Neural cell (in vitro differentiated cells): ENCODE data around the gene CIITA. TPM values are rescaled to one million over a fixed set of nuclear protein-coding genes. Genes with fewer than 3 reads are reported as not detected.

Source experiments
- H2AFZ ChIP-seq: fragments of 200-600, 300-800 bp; sonication (generic), shearing (Covaris generic); 2 replicates; pipeline ENCODE4 v1.6.0; 2014; ENCODE audit warnings: low read depth, mild to moderate bottlenecking, antibody characterized with exemption, low read length, moderate library complexity
- H3F3A ChIP-seq: fragments of 200-600 bp; shearing (Covaris generic); 2 replicates; pipeline ENCODE4 v1.6.1; 2016; ENCODE audit warnings: mild to moderate bottlenecking, moderate library complexity, mixed read lengths, antibody characterized with exemption, low read length; ENCODE audit not compliant: insufficient read depth, poor library complexity, severe bottlenecking
- H3K27ac ChIP-seq: fragments of 200-600, 300-800 bp; sonication (generic), shearing (Covaris generic); 2 replicates; pipeline ENCODE4 v1.5.1; 2014; ENCODE audit warnings: mild to moderate bottlenecking, low read length, moderate library complexity
- H3K27me3 ChIP-seq: fragments of 300-800, 200-600 bp; sonication (generic), shearing (Covaris generic); 2 replicates; pipeline ENCODE4 v1.6.0; 2014; ENCODE audit warnings: mild to moderate bottlenecking, low read depth, low read length, moderate library complexity; ENCODE audit not compliant: insufficient read depth
- H3K36me3 ChIP-seq: fragments of 300-800, 200-600 bp; sonication (generic), shearing (Covaris generic); 2 replicates; pipeline ENCODE4 v1.5.1; 2014; ENCODE audit warnings: mild to moderate bottlenecking, antibody characterized with exemption, low read length, moderate library complexity; ENCODE audit not compliant: insufficient read depth
- H3K4me2 ChIP-seq: fragments of 300-800, 200-600 bp; sonication (generic), shearing (Covaris generic); 2 replicates; pipeline ENCODE4 v1.6.0; 2014; ENCODE audit warnings: mild to moderate bottlenecking, low read length
- H3K4me3 ChIP-seq: fragments of 300-800, 200-600 bp; sonication (generic), shearing (Covaris generic); 2 replicates; pipeline ENCODE4 v1.5.1; 2014; ENCODE audit warnings: mild to moderate bottlenecking, low read length, moderate library complexity
- H3K79me2 ChIP-seq: fragments of 200-600 bp; shearing (Covaris generic); replicated peaks from 2 replicates; pipeline ENCODE4 v1.6.0; 2014; ENCODE audit warnings: mild to moderate bottlenecking, low read length, moderate library complexity; ENCODE audit not compliant: insufficient read depth
- H3K9ac ChIP-seq: fragments of 300-800, 200-600 bp; sonication (generic), shearing (Covaris generic); 2 replicates; pipeline ENCODE4 v1.6.1; 2016; ENCODE audit warnings: mild to moderate bottlenecking, low read length, mixed read lengths
- H3K9me2 ChIP-seq: fragments of 200-600 bp; shearing (Covaris generic); 2 replicates; pipeline ENCODE4 v1.6.1; 2016; ENCODE audit warnings: mild to moderate bottlenecking, low read length, mixed read lengths; ENCODE audit not compliant: insufficient read depth
- H3K9me3 ChIP-seq: fragments of 200-600, 300-800 bp; sonication (generic), shearing (Covaris generic); 2 replicates; pipeline ENCODE4 v1.6.1; 2016; ENCODE audit warnings: mild to moderate bottlenecking, mixed run types, low read length, moderate library complexity, mixed read lengths
- H4K20me1 ChIP-seq: fragments of 200-600 bp; shearing (Covaris generic); 2 replicates; pipeline ENCODE4 v1.6.1; 2016; ENCODE audit warnings: mild to moderate bottlenecking, mixed run types; ENCODE audit not compliant: insufficient read depth
- EP300 ChIP-seq: fragments of 450-650 bp; conservative IDR thresholded peaks from 2 replicates; pipeline ENCODE4 v1.6.1; 2014; ENCODE audit warnings: antibody characterized with exemption, mild to moderate bottlenecking, moderate library complexity; ENCODE audit not compliant: poor library complexity, severe bottlenecking
- EZH2 ChIP-seq: fragments of 200-600, 300-800 bp; shearing (Covaris generic), sonication (generic); IDR thresholded peaks from 2 replicates; pipeline ENCODE4 v1.6.1; 2014; ENCODE audit warnings: antibody characterized with exemption, low read length, borderline replicate concordance, mild to moderate bottlenecking; ENCODE audit not compliant: insufficient read depth, poor library complexity, severe bottlenecking
- MXI1 ChIP-seq: fragments of 450-650 bp; conservative IDR thresholded peaks from 2 replicates; pipeline ENCODE4 v1.6.1; 2014; ENCODE audit warnings: antibody characterized with exemption, mild to moderate bottlenecking; ENCODE audit not compliant: poor library complexity, severe bottlenecking
- POLR2AphosphoS5 ChIP-seq: IDR thresholded peaks from 2 replicates; pipeline ENCODE4 v1.6.1; 2012
- RAD21 ChIP-seq: fragments of 450-650 bp; conservative IDR thresholded peaks from 2 replicates; pipeline ENCODE4 v1.6.1; 2014; ENCODE audit warnings: antibody characterized with exemption, mild to moderate bottlenecking, moderate library complexity
- SMC3 ChIP-seq: fragments of 450-650 bp; conservative IDR thresholded peaks from 2 replicates; pipeline ENCODE4 v1.6.1; 2014; ENCODE audit warnings: antibody characterized with exemption, mild to moderate bottlenecking, moderate library complexity; ENCODE audit not compliant: poor library complexity
- TAF1 ChIP-seq: IDR thresholded peaks from 2 replicates; pipeline ENCODE4 v1.6.1; 2012; ENCODE audit warnings: low read depth
- polyA plus RNA-seq: library from polyadenylated mRNA; depleted of rRNA; stranded (reverse); fragments of >200 nt; gene quantifications from 2 replicates; pipeline ENCODE4 v1.2.3, GENCODE V29; 2014
- TF ChIP-seq, protein P1 (sequence below): fragments of 450-650 bp; IDR thresholded peaks from 2 replicates; pipeline ENCODE4 v1.5.1; 2014; ENCODE audit warnings: antibody characterized with exemption, mild to moderate bottlenecking, moderate library complexity; ENCODE audit not compliant: poor library complexity, severe bottlenecking
- TF ChIP-seq, protein P2 (sequence below): IDR thresholded peaks from 2 replicates; pipeline ENCODE4 v1.6.1; 2012; ENCODE audit warnings: borderline replicate concordance

Gene CIITA
- polyA plus RNA-seq, 1 donor from 2014 or later: not detected

DNA sequence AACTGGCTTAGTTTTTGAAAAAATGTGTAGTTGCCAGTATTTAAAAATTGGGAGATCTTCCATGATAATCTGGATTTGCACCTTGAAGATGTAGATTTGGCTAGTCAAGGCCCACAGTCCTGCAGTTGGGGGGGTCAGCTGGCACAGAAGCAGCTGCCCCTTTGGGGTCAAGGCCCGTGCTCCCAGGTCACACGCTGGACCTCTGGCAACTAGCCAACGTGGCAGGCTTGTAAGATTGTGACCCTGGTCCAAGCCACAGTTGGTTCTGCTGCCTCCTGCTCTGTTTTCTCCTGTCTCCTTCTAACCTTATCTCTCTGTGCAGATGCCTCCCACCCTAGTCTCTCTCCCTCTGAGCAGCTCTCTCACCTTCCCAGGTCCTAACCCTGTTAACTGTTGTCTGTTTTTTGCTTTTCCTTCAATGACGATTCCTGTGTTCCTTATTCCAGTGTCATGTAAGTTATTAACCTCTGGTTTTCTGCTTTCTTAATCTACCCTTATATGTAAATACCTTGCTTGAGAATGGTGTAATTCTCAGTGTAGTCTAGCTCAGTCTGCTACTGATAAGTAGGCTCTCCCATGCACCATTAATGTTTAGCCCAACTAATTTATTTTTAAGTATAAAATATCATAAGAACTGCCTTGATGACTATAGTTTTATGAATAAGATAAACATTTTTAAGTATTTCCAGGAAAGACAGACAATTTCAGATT lies 95.3 kb downstream of the CIITA start:
- H3K9me2 ChIP-seq: no peaks in the 10 kb centered on the region
- H3K27ac ChIP-seq: no peak overlapping the region
- H3K4me3 ChIP-seq: no peak overlapping the region
- H3K9me3 ChIP-seq: no peaks in the 10 kb centered on the region
- no peaks in the 10 kb centered on the region for H3F3A ChIP-seq
- peaks cover 4% of the 10 kb centered on the region for H3K36me3 ChIP-seq
- H3K27me3 ChIP-seq: no peaks in the 10 kb centered on the region
- H3K9ac ChIP-seq: no peak overlapping the region
- no peaks in the 10 kb centered on the region for H3K79me2 ChIP-seq
- TF ChIP-seq, protein P1, sequence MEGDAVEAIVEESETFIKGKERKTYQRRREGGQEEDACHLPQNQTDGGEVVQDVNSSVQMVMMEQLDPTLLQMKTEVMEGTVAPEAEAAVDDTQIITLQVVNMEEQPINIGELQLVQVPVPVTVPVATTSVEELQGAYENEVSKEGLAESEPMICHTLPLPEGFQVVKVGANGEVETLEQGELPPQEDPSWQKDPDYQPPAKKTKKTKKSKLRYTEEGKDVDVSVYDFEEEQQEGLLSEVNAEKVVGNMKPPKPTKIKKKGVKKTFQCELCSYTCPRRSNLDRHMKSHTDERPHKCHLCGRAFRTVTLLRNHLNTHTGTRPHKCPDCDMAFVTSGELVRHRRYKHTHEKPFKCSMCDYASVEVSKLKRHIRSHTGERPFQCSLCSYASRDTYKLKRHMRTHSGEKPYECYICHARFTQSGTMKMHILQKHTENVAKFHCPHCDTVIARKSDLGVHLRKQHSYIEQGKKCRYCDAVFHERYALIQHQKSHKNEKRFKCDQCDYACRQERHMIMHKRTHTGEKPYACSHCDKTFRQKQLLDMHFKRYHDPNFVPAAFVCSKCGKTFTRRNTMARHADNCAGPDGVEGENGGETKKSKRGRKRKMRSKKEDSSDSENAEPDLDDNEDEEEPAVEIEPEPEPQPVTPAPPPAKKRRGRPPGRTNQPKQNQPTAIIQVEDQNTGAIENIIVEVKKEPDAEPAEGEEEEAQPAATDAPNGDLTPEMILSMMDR: no peak
- no peak for TF ChIP-seq RAD21
- TF ChIP-seq MXI1: no peak
- TF ChIP-seq SMC3: no peak
- no peak for TF ChIP-seq EZH2
- TF ChIP-seq POLR2AphosphoS5: no peak
- TF ChIP-seq, protein P2, sequence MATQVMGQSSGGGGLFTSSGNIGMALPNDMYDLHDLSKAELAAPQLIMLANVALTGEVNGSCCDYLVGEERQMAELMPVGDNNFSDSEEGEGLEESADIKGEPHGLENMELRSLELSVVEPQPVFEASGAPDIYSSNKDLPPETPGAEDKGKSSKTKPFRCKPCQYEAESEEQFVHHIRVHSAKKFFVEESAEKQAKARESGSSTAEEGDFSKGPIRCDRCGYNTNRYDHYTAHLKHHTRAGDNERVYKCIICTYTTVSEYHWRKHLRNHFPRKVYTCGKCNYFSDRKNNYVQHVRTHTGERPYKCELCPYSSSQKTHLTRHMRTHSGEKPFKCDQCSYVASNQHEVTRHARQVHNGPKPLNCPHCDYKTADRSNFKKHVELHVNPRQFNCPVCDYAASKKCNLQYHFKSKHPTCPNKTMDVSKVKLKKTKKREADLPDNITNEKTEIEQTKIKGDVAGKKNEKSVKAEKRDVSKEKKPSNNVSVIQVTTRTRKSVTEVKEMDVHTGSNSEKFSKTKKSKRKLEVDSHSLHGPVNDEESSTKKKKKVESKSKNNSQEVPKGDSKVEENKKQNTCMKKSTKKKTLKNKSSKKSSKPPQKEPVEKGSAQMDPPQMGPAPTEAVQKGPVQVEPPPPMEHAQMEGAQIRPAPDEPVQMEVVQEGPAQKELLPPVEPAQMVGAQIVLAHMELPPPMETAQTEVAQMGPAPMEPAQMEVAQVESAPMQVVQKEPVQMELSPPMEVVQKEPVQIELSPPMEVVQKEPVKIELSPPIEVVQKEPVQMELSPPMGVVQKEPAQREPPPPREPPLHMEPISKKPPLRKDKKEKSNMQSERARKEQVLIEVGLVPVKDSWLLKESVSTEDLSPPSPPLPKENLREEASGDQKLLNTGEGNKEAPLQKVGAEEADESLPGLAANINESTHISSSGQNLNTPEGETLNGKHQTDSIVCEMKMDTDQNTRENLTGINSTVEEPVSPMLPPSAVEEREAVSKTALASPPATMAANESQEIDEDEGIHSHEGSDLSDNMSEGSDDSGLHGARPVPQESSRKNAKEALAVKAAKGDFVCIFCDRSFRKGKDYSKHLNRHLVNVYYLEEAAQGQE: no peak
- TF ChIP-seq EP300: no peak
- no peak for TF ChIP-seq TAF1
- no peak overlapping the region for H2AFZ ChIP-seq
- no peaks in the 10 kb centered on the region for H4K20me1 ChIP-seq
- H3K4me2 ChIP-seq: no peak overlapping the region

DNA sequence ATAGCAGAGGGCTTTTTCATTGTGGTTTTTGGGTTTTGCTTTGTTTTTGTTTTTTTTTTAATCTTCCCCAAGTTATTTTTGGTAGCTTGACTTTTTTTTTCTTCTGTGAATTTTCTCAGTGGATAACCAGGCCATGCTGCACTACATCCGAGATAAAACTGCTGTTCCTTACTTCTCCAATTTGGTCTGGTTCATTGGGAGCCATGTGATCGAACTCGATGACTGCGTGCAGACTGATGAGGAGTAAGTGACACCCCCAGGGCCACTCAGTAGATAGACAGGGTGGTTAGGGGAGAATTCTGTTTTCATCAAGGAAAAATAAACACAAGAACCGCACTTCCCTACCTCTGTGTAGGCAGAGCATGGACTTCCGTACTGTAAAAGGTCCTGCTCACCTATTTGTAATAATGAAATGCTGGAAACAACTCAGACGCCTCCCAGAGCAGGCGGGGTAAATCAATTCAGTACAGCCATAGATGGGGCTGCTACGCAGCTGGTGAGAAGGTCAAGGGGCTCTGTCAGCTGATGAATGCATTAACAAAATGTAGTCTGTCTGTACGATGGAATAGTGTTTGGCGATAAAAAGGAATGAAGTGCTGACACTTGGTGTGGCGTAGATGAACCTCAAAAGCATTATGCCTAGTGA lies 95.9 kb downstream of the CIITA start:
- Histone ChIP-seq H4K20me1 (no peaks in the 10 kb centered on the region), H3F3A (no peaks in the 10 kb centered on the region), H3K9ac (no peak overlapping the region), H3K9me3 (no peaks in the 10 kb centered on the region), H3K27ac (no peak overlapping the region), H3K9me2 (no peaks in the 10 kb centered on the region), H3K27me3 (no peaks in the 10 kb centered on the region), H3K4me3 (no peak overlapping the region), H3K36me3 (peaks cover 4% of the 10 kb centered on the region), H3K79me2 (no peaks in the 10 kb centered on the region), H3K4me2 (no peak overlapping the region), H2AFZ (no peak overlapping the region)
- TF ChIP-seq EZH2 (no peak), SMC3 (no peak), TAF1 (no peak), POLR2AphosphoS5 (no peak), MXI1 (no peak), RAD21 (no peak), EP300 (no peak)
- TF ChIP-seq, protein P1: no peak
- TF ChIP-seq, protein P2: no peak
